DMS153 (cell line): Measurements from ENCODE around the gene IFT122.

Experiments
- DNase-seq: peaks from one replicate; lab custom pipeline; 2025; lab: John Stamatoyannopoulos, UW

Gene IFT122

GRCh38 chr3:129441215-129441614, 1.2 kb downstream of the IFT122 start:
- no peak for DNase-seq

DNA sequence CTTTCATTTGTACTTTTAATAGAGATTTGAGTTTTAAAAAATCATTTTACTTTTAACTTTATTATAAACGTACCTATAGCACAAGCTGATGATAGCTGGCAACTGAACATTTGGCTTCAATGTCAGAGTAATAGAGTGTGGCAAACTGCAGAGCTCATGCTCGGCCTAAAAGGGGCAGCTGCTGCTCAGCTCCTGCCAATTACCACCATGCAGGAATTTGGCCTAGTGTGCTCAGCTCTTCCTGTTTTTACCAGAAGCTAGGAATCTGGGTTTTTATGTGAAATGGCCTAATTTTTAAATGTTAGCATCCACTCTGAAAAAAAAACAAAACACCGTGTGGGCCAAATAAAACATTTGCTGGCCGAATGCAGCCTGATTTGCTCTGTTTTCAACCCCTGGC, 1.8 kb downstream of the IFT122 start:
- no peak for DNase-seq

- DNase-seq: no peak
Observed at GRCh38 chr3:129442486-129442885, 2.5 kb downstream of the IFT122 start.

- no peak for DNase-seq
Observed at GRCh38 chr3:129442947-129443346, 2.9 kb downstream of the IFT122 start.

- no peak for DNase-seq
Observed at GRCh38 chr3:129445471-129445870, 5.4 kb downstream of the IFT122 start.

DNA sequence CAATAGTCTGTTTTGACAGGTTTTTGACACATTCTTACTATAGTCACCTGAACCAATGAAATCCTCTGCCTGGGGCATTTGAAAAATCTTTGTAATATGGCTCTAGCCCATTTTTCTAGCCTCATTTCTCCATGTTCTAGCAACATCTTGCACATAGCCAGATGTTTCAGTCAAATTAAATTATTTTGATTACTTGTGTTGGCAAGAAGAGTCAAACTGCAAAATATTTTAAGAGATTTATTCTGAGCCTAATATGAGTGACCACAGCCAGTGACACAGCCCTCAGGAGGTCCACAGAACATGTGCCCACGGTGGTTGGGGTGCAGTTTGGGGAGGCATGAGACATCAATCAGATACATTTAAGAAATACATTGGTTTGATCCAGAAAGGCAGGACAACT, 6.9 kb downstream of the IFT122 start:
- no peak for DNase-seq

GRCh38 chr3:129448186-129448895, 8.3 kb downstream of the IFT122 start:
- no peak for DNase-seq

- DNase-seq: no peak
Observed at GRCh38 chr3:129449279-129450115, 9.5 kb downstream of the IFT122 start.

DNA sequence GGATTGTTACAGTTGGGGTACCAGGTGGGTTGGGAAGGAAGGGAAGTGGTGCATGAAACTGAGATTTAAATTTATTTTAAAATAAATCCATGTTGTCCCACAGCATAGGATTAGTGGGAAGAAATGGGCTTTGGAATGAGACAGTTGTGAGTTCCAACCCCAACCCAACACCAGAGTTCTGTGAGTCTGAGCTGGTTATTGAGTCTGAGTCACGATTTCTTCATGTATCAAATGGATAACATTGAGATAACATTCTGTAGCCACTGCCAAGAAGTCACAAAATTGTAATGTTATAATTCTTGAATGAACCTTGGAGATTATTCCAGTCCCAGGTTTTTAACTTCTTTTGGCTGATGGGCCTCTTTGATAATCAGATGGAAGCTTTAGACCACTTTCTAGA, 13.7 kb downstream of the IFT122 start:
- no peak for DNase-seq

DNA sequence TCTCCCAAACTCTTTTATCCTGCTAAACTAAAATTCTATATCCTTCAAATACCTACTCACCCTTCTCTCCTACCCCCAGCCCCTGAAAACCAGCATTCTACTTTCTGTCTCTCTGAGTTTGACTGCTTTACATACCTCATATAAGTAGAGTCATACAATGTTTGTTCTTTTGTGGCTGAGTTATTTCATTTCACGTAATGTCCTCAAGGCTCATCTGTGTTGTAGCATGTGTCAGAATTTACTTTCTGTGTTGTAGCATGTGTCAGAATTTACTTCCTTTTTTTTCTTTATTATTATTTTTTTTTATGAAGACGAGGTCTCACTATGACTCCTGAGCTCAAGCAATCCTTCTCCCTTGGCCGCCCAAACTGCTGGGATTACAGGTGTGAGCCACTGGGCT, 20.1 kb downstream of the IFT122 start:
- no peak for DNase-seq

- no peak for DNase-seq
Observed at GRCh38 chr3:129460572-129460971, 20.5 kb downstream of the IFT122 start.

GRCh38 chr3:129461022-129461421, 21.0 kb downstream of the IFT122 start:
- DNase-seq: no peak

GRCh38 chr3:129461461-129462146, 21.6 kb downstream of the IFT122 start:
- no peak for DNase-seq

DNA sequence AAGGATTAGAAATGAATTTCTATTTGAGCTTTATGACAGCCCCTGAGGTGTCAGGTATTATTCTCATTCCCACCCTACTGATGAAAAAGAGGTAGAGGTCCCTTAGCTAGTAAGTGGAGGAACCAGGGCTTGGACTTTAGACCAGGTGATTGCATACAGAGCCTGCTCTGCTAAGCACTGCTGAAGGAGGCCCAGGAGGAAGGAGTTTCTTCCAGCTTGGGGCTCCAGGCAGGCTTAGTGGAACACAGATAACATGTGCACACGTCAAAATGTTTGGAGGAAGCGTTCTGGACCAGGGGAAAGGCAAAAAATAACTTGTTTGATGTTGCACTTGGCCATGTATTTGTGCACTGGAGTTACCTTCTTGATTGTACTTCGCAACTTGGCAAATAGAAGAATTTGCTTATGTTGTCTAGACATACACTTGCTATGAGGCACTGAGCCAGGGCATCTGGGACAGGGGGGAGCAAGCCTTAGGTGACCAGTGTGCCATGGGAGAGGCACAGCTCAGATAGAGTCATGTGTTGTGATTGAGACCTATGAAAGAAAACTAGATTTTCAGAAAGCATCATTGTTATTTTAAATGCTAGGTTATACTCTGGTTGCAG, 22.4 kb downstream of the IFT122 start:
- no peak for DNase-seq

- DNase-seq: no peak
Observed at GRCh38 chr3:129463094-129463493, 23.1 kb downstream of the IFT122 start.

DNA sequence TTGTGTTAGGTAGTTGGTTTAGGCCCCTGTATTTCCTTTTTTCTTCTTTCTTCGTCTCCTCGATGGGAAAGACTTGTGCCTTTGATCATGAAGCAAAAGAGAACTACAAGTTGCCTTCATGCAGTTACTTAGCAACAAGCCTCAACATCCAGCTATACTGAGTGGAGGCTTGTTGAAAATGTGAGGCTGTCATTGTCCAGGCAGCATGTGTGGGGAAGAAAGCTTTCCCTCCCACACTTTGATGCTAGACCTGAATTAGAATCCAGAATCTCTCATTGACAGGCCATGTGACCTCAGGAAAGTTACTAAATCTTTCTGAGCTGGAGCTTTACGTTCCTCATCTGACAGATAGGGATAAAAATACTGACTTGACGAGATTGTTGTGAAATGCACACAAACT, 23.7 kb downstream of the IFT122 start:
- DNase-seq: no peak

DNA sequence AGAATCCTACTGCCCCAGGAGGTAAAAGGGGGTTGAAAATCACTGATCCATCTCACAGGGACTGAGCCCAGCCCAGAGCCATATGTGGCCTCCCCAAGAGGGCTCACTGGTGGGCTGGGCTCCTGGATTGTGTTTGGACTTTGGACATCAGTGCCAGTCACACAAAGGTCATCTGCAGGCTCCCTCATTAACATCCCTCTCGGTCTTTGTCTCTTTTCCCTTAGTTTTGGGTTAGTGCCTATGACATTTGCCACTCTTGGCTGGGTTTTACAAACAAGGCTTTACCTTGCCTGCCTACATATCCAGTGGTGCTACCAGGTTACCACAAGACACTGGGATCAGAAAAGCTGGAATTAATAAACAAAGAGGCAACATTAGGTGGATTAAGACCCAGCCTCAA, 27.9 kb downstream of the IFT122 start:
- DNase-seq: no peak

GRCh38 chr3:129469026-129469425, 29.0 kb downstream of the IFT122 start:
- DNase-seq: no peak

GRCh38 chr3:129470861-129471260, 30.8 kb downstream of the IFT122 start:
- DNase-seq: no peak

- no peak for DNase-seq
Observed at GRCh38 chr3:129473067-129473768, 33.2 kb downstream of the IFT122 start.

DNA sequence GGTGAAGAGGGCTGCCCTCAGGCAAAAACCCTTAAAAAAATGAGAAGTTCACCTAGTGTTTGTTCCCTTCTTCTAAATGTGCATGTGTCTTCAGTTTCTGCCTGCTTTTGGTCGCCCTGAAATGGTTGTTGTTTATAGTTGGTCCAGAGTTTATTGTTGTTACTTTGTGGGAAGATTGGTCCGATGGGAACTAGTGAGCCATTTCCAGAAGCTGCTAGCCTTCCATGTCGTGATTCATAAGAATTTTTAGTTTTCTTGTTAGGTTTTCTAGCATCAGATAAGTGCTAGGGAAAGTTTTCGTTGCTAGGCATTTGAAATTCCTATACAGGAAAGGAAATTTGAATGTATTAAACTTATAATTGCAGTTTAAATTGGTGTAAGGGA, 33.7 kb downstream of the IFT122 start:
- no peak for DNase-seq
